ENCODE measurements around the gene NBEA.
"Not testable (repeated sequence)": the region's sequence is repeated elsewhere in the genome, so short reads cannot be mapped to it uniquely, and the experiment has no call there.

Gene NBEA, protein sequence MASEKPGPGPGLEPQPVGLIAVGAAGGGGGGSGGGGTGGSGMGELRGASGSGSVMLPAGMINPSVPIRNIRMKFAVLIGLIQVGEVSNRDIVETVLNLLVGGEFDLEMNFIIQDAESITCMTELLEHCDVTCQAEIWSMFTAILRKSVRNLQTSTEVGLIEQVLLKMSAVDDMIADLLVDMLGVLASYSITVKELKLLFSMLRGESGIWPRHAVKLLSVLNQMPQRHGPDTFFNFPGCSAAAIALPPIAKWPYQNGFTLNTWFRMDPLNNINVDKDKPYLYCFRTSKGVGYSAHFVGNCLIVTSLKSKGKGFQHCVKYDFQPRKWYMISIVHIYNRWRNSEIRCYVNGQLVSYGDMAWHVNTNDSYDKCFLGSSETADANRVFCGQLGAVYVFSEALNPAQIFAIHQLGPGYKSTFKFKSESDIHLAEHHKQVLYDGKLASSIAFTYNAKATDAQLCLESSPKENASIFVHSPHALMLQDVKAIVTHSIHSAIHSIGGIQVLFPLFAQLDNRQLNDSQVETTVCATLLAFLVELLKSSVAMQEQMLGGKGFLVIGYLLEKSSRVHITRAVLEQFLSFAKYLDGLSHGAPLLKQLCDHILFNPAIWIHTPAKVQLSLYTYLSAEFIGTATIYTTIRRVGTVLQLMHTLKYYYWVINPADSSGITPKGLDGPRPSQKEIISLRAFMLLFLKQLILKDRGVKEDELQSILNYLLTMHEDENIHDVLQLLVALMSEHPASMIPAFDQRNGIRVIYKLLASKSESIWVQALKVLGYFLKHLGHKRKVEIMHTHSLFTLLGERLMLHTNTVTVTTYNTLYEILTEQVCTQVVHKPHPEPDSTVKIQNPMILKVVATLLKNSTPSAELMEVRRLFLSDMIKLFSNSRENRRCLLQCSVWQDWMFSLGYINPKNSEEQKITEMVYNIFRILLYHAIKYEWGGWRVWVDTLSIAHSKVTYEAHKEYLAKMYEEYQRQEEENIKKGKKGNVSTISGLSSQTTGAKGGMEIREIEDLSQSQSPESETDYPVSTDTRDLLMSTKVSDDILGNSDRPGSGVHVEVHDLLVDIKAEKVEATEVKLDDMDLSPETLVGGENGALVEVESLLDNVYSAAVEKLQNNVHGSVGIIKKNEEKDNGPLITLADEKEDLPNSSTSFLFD (N-terminal part only)

DNA sequence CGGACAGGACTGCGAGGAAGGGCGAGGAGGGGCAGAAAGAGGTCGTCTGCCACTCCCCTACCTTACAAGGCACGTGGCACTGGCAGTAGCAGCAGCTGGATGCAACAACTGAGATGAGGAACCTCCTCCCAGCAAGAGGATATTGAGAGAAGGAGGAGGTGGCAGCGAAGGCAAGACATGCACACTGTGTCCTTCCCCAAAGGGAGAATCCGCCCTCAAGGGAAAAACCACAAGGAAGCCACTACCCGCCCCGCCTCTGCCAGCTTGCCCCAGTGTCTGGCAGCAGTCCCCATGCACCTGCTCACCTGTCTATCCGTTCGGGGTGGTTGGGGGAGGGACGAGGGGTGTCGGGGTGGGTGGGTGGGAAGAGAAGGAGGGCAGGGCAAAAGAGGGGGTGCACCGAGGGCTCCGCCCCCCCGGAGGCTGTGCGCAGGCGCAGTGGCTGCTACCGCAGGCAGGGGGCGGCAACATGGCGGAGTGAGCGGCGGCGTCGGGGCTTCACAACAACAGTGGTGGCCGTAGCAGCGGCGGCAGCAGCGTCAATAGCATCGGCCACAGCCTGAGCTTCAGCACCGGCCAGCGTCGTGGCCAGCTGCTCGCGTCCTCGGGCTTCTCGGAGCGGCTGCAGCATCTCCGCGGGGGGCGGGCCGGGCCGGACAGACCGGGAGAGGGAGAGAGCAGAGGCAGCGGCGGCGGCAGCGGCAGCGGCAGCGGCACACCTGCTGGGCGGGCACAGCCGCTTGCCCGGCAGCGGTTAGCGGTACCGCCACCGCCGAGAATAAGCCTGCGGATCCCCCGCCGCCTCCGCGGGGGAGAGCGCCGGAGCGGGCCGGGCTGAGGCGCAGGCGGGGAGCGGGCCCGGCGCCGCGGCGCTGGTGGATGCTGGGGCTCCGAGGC lies at the start of gene NBEA:
TSS of gene NBEA (plus strand) at position 436 of the 897 bp plus-strand sequence. CDS start 551 bp downstream, outside the sequence.
- H3K4me3 ChIP-seq (ENCODE audit: low read depth, low read length), result peak within 1 kb of the TSS; percentile 84

- H3K4me3 ChIP-seq (ENCODE audit: low read depth, low read length), result no peak overlapping the region
These were observed 47.3 kb upstream of the NBEA start for GRCh38 chr13:34894756-34895155.

DNA sequence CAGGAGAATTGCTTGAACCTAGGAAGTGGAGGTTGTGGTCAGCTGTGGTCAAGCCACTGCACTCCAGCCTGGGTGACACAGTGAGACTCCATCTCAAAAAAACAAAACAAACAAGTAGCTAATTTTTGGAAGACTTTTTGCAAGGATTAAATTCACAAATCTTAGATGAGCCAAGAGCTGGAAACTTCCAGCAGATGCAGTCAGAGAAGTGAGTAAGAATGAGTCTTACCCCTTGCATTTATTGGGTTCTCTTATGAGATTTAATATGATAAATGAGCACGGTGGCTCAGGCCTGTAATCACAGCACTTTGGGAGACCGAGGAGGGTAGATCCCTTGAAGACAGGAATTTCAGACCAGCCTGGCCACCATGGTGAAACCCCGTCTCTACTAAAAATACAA lies 44.9 kb upstream of the NBEA start:
- H3K4me3 ChIP-seq (ENCODE audit: low read depth, low read length), result no peak overlapping the region

DNA sequence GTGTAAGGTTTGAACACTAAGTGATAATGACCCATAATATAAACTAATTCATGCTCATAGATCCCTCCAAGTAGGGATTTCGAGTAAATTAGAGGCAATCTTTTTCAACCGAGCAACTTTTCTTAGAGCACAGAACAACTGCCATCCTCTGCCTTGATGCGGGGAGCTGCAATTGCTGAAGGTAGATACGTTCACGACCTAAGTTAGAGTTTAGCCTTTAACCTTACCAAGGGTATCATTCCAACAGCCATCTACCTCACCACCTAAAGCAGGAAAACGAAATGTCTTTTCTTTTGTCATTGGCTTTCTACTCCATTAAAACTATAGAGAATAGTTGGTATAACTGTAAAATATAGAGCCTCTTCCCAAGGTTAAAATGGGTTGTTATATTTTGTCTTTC lies 42.2 kb upstream of the NBEA start:
- H3K4me3 ChIP-seq (ENCODE audit: low read depth, low read length), result no peak overlapping the region

- H3K4me3 ChIP-seq (ENCODE audit: low read depth, low read length), result no peak overlapping the region
These were observed 41.8 kb upstream of the NBEA start for GRCh38 chr13:34900288-34900739.

DNA sequence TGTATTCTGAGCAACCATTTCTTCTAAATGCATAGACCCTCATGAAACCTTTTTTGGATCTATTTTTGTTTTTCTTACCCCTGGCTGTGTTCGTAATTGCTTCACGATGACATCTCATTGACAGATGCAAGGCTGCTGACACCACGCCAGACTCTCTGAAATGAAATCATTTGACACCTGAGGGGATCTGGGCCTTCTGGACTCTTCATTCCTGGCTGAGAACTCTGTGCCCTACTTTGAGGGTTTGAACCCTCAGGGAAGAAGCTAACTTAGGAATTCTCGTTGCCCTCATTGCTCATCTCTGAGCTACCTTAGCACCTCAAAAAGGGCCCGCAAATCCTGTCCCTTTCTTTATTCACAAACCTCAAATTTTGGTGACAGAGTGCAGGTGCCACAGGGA lies 40.5 kb upstream of the NBEA start:
- H3K4me3 ChIP-seq (ENCODE audit: low read depth, low read length), result no peak overlapping the region

DNA sequence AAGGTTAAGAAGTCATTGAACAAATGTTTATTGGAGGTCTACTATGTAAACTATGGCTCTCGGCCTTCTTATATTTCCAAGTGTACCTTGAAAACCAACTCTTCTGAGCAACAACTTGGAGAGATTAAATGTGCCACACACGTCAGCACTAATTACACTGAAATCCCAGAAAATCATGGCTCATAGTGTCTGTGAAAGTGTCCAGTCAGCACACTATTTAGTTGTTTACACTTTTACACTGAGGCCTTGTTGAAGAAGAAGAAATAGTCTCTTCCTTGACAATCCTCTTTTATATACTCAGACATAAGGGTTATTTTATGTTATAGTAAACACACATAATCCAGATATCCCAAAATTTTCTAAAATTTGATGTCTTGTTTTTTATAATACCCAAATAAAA lies 30.9 kb upstream of the NBEA start:
- H3K4me3 ChIP-seq (ENCODE audit: low read depth, low read length), result no peak overlapping the region

DNA sequence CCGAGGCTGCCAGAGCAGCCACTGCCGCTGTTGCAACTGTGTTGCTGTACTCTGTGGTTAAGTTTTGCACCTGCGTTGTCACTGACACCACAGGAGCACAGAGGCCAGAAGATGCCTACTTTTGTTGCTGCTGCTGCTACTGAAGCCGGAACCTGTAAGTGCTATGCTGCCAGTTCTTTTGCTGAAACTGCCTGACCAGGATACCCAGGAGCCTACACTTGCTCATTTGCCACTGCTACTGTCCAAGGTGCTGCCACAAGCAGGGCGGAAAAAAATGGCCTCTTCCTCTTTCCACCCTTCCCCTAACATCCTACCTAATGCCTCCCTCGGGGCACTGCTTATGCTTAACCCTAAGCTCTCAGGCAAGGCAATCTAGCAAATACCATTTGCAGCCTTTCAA lies 29.0 kb upstream of the NBEA start:
- H3K4me3 ChIP-seq (ENCODE audit: low read depth, low read length), result no peak overlapping the region

DNA sequence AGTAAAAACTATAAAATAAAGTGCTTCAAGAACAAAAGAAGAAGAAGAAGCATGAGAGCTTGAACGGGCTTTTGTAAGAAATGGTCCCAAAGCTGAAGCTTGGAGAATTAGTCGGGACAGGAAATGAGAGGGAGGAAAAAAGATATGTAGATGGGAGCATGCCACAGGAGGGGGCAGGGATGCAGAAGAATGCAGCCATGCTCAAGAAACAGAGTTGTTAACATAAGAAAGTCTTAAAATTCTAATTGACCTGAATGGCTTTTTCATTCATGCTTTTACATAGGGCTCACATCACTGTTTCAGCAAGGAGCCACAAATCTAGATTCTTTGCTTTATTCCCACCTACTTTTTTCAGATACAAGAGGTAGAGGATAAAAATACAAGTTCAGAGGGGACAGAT lies 27.7 kb upstream of the NBEA start:
- H3K4me3 ChIP-seq (ENCODE audit: low read depth, low read length), result no peak overlapping the region

DNA sequence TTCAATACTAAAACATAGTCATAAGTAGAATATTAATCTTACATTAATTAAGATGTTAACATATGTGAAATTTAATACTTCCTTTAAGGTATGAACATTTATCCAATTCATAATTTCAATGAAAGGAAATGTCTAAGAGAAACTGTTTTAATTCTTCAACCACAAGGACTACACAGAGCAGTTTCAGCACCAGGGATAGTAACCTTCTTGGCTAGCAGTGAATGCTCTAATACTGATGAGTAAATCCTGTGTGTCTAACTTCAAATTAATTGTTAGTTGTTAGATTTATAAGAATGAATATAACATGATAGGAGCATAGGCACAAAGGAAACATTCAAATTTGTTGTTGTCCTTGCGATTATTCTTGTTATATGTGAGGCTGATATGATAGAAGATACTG lies 15.6 kb upstream of the NBEA start:
- no peak overlapping the region for H3K4me3 ChIP-seq (ENCODE audit: low read depth, low read length)

DNA sequence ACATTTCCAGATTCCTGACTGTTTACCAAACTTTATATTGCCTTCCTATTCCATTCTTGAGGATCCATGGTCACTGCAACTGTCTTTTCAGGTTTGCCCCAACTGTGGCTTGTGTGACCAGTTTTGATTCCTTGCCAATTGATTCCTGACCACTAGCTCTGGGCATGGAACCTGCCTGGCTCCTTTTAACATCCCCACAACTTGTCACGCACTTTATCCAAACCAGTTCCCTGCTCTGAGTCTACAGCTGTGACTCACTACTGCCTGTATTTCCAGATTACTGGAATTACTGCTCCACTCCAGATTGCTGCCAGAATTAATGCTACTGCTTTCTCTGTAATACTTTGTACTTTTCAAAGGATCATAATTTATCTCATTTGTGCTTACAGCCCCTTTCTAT lies 13.4 kb upstream of the NBEA start:
- H3K4me3 ChIP-seq (ENCODE audit: low read depth, low read length), result not testable (repeated sequence)

- H3K4me3 ChIP-seq (ENCODE audit: low read depth, low read length), result no peak overlapping the region
These were observed 10.5 kb upstream of the NBEA start for GRCh38 chr13:34931572-34931971.

DNA sequence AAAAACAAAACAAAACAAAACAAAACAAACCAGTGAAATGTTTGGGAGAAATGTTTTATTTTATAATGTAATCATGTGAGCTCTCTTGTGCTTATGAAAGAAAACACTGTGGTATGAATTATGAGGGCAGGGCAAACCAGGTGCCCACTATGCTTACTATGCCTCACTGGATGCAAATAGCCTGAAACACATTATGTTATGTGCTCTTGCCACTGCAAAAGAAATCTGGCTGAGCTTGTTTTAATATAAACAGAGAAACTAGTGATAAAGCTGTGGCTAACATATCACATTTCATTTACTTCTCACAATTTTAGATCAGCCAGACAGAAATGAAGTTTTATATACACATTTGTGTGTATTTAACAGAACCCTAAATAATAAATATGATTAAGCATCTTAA lies 8.7 kb upstream of the NBEA start:
- no peak overlapping the region for H3K4me3 ChIP-seq (ENCODE audit: low read depth, low read length)

GRCh38 chr13:34933786-34934185 lies 8.3 kb upstream of the NBEA start:
- no peak overlapping the region for H3K4me3 ChIP-seq (ENCODE audit: low read depth, low read length)

GRCh38 chr13:34935841-34936240 lies 6.2 kb upstream of the NBEA start:
- no peak overlapping the region for H3K4me3 ChIP-seq (ENCODE audit: low read depth, low read length)

GRCh38 chr13:34939771-34940170 lies 2.3 kb upstream of the NBEA start:
- H3K4me3 ChIP-seq (ENCODE audit: low read depth, low read length), result no peak overlapping the region

DNA sequence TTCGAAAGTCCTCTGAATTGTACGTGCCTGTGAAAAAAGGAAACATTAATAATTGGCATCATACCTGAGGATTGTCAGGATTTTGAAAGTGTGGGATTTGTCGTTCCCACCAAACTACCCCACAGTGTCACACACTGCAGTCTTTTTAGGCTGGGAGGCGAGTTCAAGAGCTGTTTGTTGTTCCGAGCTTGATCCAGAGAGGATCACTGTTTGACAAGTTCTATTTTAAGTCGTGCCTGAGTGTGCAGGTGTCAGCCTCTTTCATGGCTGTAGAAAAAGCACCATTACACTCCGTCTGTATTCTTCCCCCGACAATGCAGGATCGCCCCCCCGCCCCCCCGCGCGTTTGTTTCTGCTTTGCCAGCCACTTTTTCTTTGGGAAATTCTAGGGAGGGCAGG lies 635 bp upstream of the NBEA start:
- H3K4me3 ChIP-seq (ENCODE audit: low read depth, low read length), result peak overlapping the region; percentile 75

DNA sequence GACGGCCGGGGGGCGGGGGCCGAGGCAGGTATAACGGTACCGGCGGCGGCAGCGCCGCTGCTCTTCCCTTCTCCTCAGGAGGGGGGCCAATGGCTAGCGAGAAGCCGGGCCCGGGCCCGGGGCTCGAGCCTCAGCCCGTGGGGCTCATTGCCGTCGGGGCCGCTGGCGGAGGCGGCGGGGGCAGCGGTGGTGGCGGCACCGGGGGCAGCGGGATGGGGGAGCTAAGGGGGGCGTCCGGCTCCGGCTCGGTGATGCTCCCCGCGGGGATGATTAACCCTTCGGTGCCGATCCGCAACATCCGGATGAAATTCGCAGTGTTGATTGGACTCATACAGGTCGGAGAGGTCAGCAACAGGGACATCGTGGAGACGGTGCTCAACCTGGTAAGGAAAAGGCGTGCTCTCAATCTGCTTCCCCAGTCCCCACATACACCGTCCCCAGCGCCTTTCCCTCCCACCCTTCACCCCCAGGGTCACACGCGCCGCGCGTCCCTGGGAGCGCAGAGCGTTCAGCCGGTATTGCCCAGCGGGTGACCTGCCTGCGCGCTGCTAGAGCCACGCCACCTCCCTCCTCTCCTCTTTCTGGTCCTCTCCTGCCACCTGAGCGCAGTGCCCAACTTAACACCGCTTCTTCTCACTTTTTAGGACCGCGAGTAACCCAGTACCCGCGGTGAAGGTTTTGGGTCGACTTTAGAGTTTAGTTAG lies 814 bp downstream of the NBEA start:
- H3K4me3 ChIP-seq (ENCODE audit: low read depth, low read length), result peak overlapping the region; percentile 84

- peak overlapping the region; percentile 84 for H3K4me3 ChIP-seq (ENCODE audit: low read depth, low read length)
These were observed 1.6 kb downstream of the NBEA start for GRCh38 chr13:34943436-34944273.
